Adrenal gland (tissue), 5 donors: ENCODE data around the gene TRAK1.

Source experiments
- CTCF ChIP-seq, 6 experiments: fragments of 450-650 bp in 4 of 6; fragments of 200-600 bp in 2 of 6; sonication (generic) in 1 of 6; IDR thresholded peaks; 1 replicate in 5 of 6; 2 replicates in 1 of 6; pipeline versions ENCODE4 v1.5.1 to v1.8.0; 2016 to 2021; ENCODE audit warnings: antibody characterized with exemption in 6 of 6, mild to moderate bottlenecking in 2 of 6, moderate library complexity in 1 of 6
- POLR2A ChIP-seq, 2 donors: fragments of 450-650 bp; IDR thresholded peaks; one replicate each; pipeline ENCODE4 v1.6.1; 2017; ENCODE audit warnings: antibody characterized with exemption in 2 of 2, mild to moderate bottlenecking in 2 of 2, moderate library complexity in 1 of 2
- donor health status: DM: no; HTN: no; CAD: no.

- no peak for TF ChIP-seq CTCF (IDR thresholded peaks at IDR 0.05)
- TF ChIP-seq POLR2A (IDR thresholded peaks at IDR 0.05): no peak
Measured at GRCh38 chr3:42269647-42270046, 178.5 kb downstream of the TRAK1 start.
